GM06990 (cell line): ENCODE measurements around the gene CEP128.

Source experiments
- DNase-seq: peaks from one replicate; pipeline ENCODE4 v3.0.0-alpha.2; 2011; ENCODE audit not compliant: insufficient read length; ENCODE audit errors: extremely low read depth
- H3K27me3 ChIP-seq: replicated peaks from 2 replicates; pipeline ENCODE4 v1.6.0; 2011; ENCODE audit warnings: low read length; ENCODE audit not compliant: control insufficient read depth, insufficient read depth
- H3K36me3 ChIP-seq: 2 replicates; pipeline ENCODE4 v1.5.1; 2011; ENCODE audit warnings: low read length; ENCODE audit not compliant: control insufficient read depth, insufficient read depth
- H3K4me3 ChIP-seq: replicated peaks from 2 replicates; pipeline ENCODE4 v1.5.1; 2011; ENCODE audit warnings: low read depth, mild to moderate bottlenecking, control low read depth, low read length
- CTCF ChIP-seq: IDR thresholded peaks from 2 replicates; pipeline ENCODE4 v1.5.1; 2011; ENCODE audit warnings: low read length, control low read depth, mild to moderate bottlenecking, inconsistent platforms; ENCODE audit not compliant: insufficient read depth, poor library complexity, severe bottlenecking

The CEP128 gene

GRCh38 chr14:80695869-80696268 lies 245.7 kb downstream of the CEP128 start:
- H3K27me3 ChIP-seq: no peaks in the 10 kb centered on the region
- DNase-seq: peak; percentile 18
- no peaks in the 10 kb centered on the region for H3K36me3 ChIP-seq
- no peak overlapping the region for H3K4me3 ChIP-seq
- TF ChIP-seq CTCF: no peak

- no peak for TF ChIP-seq CTCF
- Histone ChIP-seq H3K4me3 (no peak overlapping the region), H3K27me3 (no peaks in the 10 kb centered on the region), H3K36me3 (no peaks in the 10 kb centered on the region)
- DNase-seq: no peak
These were observed 248.6 kb downstream of the CEP128 start for GRCh38 chr14:80692903-80693302.

- no peak overlapping the region for H3K4me3 ChIP-seq
- DNase-seq: no peak
- no peaks in the 10 kb centered on the region for H3K27me3 ChIP-seq
- TF ChIP-seq CTCF: no peak
- no peaks in the 10 kb centered on the region for H3K36me3 ChIP-seq
These were observed 259.9 kb downstream of the CEP128 start for GRCh38 chr14:80681651-80682050.

- H3K4me3 ChIP-seq: no peak overlapping the region
- no peak for DNase-seq
- no peak for TF ChIP-seq CTCF
- H3K36me3 ChIP-seq: no peaks in the 10 kb centered on the region
- no peaks in the 10 kb centered on the region for H3K27me3 ChIP-seq
These were observed 262.3 kb downstream of the CEP128 start for GRCh38 chr14:80679273-80679672.

GRCh38 chr14:80678436-80678835 lies 263.1 kb downstream of the CEP128 start:
- TF ChIP-seq CTCF: no peak
- DNase-seq: no peak
- H3K27me3 ChIP-seq: no peaks in the 10 kb centered on the region
- no peak overlapping the region for H3K4me3 ChIP-seq
- no peaks in the 10 kb centered on the region for H3K36me3 ChIP-seq

GRCh38 chr14:80669426-80669825 lies 272.1 kb downstream of the CEP128 start:
- Histone ChIP-seq H3K27me3 (no peaks in the 10 kb centered on the region), H3K36me3 (no peaks in the 10 kb centered on the region), H3K4me3 (no peak overlapping the region)
- no peak for DNase-seq
- no peak for TF ChIP-seq CTCF
